Astrocyte (in vitro differentiated cells and primary cell): ENCODE results near the gene RUNX1. TPM values are rescaled to one million over a fixed set of nuclear protein-coding genes. Genes with fewer than 3 reads are reported as not detected.

Experiments used
- DNase-seq: peaks from one replicate; pipeline ENCODE4 v3.0.0-alpha.2; 2010; ENCODE audit warnings: low read depth
- FAIRE-seq: peaks from 2 replicates; lab custom pipeline; 2011; peaks lifted over from hg19 to GRCh38; lab: Jason Lieb, UNC
- H2AFZ ChIP-seq: 2 replicates; pipeline ENCODE4 v1.6.0; 2012; ENCODE audit warnings: low read depth, low read length, inconsistent platforms
- H3K27ac ChIP-seq: 2 replicates; pipeline ENCODE4 v1.5.1; 2011; ENCODE audit warnings: low read depth, low read length, inconsistent platforms
- H3K27me3 ChIP-seq: 2 replicates; pipeline ENCODE4 v1.6.0; 2011; ENCODE audit warnings: low read length, inconsistent platforms; ENCODE audit not compliant: insufficient read depth
- H3K36me3 ChIP-seq: 2 replicates; pipeline ENCODE4 v1.5.1; 2011; ENCODE audit warnings: low read length, inconsistent platforms; ENCODE audit not compliant: insufficient read depth
- H3K4me1 ChIP-seq: 2 replicates; pipeline ENCODE4 v1.5.1; 2011; ENCODE audit warnings: low read length, inconsistent platforms; ENCODE audit not compliant: insufficient read depth
- H3K4me2 ChIP-seq: 2 replicates; pipeline ENCODE4 v1.6.0; 2012; ENCODE audit warnings: low read length, inconsistent platforms
- H3K4me3 ChIP-seq: 2 replicates; pipeline ENCODE4 v1.5.1; 2011; ENCODE audit warnings: low read depth, mild to moderate bottlenecking, low read length, inconsistent platforms; ENCODE audit not compliant: insufficient read depth
- H3K79me2 ChIP-seq: 2 replicates; pipeline ENCODE4 v1.6.0; 2012; ENCODE audit warnings: mild to moderate bottlenecking, low read length, inconsistent platforms; ENCODE audit not compliant: insufficient read depth
- H3K9ac ChIP-seq: 2 replicates; pipeline ENCODE4 v1.6.0; 2012; ENCODE audit warnings: mild to moderate bottlenecking, low read length, inconsistent platforms
- H3K9me3 ChIP-seq: 2 replicates; pipeline ENCODE4 v1.5.1; 2012; ENCODE audit warnings: low read depth, mild to moderate bottlenecking, low read length, inconsistent platforms; ENCODE audit not compliant: insufficient read depth
- H4K20me1 ChIP-seq: 2 replicates; pipeline ENCODE4 v1.6.0; 2012; ENCODE audit warnings: low read length, inconsistent platforms; ENCODE audit not compliant: insufficient read depth
- H3K27ac Mint-ChIP-seq: one replicate; pipeline ENCODE4 v1.8.0; 2021; ENCODE audit warnings: mild to moderate bottlenecking, mixed read lengths; ENCODE audit not compliant: unreplicated experiment
- H3K27me3 Mint-ChIP-seq: one replicate; pipeline ENCODE4 v1.8.0; 2021; ENCODE audit warnings: low read depth, mixed read lengths; ENCODE audit not compliant: unreplicated experiment
- H3K36me3 Mint-ChIP-seq: one replicate; pipeline ENCODE4 v1.8.0; 2021; ENCODE audit warnings: low read depth, mixed read lengths; ENCODE audit not compliant: unreplicated experiment
- H3K4me1 Mint-ChIP-seq: one replicate; pipeline ENCODE4 v1.8.0; 2021; ENCODE audit warnings: low read depth, mixed read lengths; ENCODE audit not compliant: unreplicated experiment
- H3K4me3 Mint-ChIP-seq: one replicate; pipeline ENCODE4 v1.8.0; 2021; ENCODE audit warnings: mild to moderate bottlenecking, moderate library complexity, mixed read lengths; ENCODE audit not compliant: unreplicated experiment
- H3K9me3 Mint-ChIP-seq: one replicate; pipeline ENCODE4 v1.8.0; 2021; ENCODE audit warnings: mild to moderate bottlenecking, mixed read lengths; ENCODE audit not compliant: unreplicated experiment
- CTCF ChIP-seq: IDR thresholded peaks from 2 replicates; pipeline ENCODE4 v1.5.1; 2011; ENCODE audit warnings: low read depth, mild to moderate bottlenecking, inconsistent platforms, low read length, moderate library complexity; ENCODE audit not compliant: insufficient read depth
- EZH2 ChIP-seq: IDR thresholded peaks from 2 replicates; pipeline ENCODE4 v1.6.1; 2012; ENCODE audit warnings: mild to moderate bottlenecking, low read length, inconsistent platforms; ENCODE audit not compliant: insufficient read depth
- total RNA-seq: library from RNA; stranded (reverse); gene quantifications from 2 replicates; pipeline ENCODE4 v1.2.1, GENCODE V29; 2021

RUNX1 gene
- total RNA-seq, 1 donor from 2014 or later: 84.6 TPM

- Histone ChIP-seq H4K20me1 (peaks cover 12% of the 10 kb centered on the region), H3K4me1 (peaks cover 31% of the 10 kb centered on the region), H3K36me3 (no peaks in the 10 kb centered on the region), H3K4me2 (no peak overlapping the region), H3K27ac (no peak overlapping the region), H3K9me3 (no peaks in the 10 kb centered on the region), H2AFZ (no peak overlapping the region), H3K79me2 (peaks cover 7% of the 10 kb centered on the region), H3K27me3 (no peaks in the 10 kb centered on the region), H3K4me3 (no peak overlapping the region), H3K9ac (no peak overlapping the region)
- Mint-ChIP-seq H3K27me3 (peaks cover 9% of the 10 kb centered on the region), H3K36me3 (peaks cover 19% of the 10 kb centered on the region), H3K4me1 (peaks cover 39% of the 10 kb centered on the region), H3K27ac (no peak overlapping the region), H3K4me3 (no peak overlapping the region), H3K9me3 (peaks cover 2% of the 10 kb centered on the region)
- TF ChIP-seq EZH2 (no peak), CTCF (no peak)
- no peak for DNase-seq
- FAIRE-seq: no peak
Measured at GRCh38 chr21:35007348-35007747, 41.8 kb downstream of the RUNX1 start.

DNA sequence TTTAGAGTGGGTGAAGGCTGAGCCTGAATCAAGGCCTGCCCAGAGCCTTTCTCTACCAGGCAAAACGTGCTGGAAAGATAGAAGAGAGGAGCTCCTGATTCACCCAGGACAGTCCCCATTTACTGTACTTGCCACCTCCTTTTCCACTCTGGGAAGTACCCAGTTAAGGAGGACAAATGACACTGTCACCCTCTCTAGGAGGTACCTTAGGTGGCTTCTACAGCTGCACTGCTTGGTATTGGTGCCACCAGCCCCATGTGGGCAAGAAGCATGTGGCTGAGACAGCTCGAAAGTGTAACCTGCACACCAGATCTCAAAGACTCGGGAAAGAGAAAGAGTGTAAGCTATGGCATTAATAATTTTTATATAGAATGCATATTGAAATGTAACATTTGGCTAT lies 42.3 kb downstream of the RUNX1 start:
- no peaks in the 10 kb centered on the region for H3K27me3 ChIP-seq

More for the DNA sequence above, 42.3 kb downstream of the RUNX1 start:
- H3K4me2 ChIP-seq: no peak overlapping the region
- H4K20me1 ChIP-seq: peaks cover 12% of the 10 kb centered on the region
- H3K4me1 Mint-ChIP-seq: peaks cover 38% of the 10 kb centered on the region
- no peak overlapping the region for H3K9ac ChIP-seq
- H3K36me3 ChIP-seq: no peaks in the 10 kb centered on the region
- DNase-seq: no peak
- no peak overlapping the region for H2AFZ ChIP-seq
- H3K27ac Mint-ChIP-seq: peak overlapping the region; percentile 36
- H3K9me3 ChIP-seq: no peaks in the 10 kb centered on the region
- no peak overlapping the region for H3K4me3 Mint-ChIP-seq
- H3K4me3 ChIP-seq: no peak overlapping the region
- H3K27ac ChIP-seq: no peak overlapping the region
- H3K36me3 Mint-ChIP-seq: peaks cover 19% of the 10 kb centered on the region
- peaks cover 7% of the 10 kb centered on the region for H3K79me2 ChIP-seq
- H3K9me3 Mint-ChIP-seq: peaks cover 2% of the 10 kb centered on the region
- H3K4me1 ChIP-seq: peaks cover 29% of the 10 kb centered on the region
- H3K27me3 Mint-ChIP-seq: peaks cover 9% of the 10 kb centered on the region
- FAIRE-seq: no peak
- TF ChIP-seq EZH2: no peak
- no peak for TF ChIP-seq CTCF
